C4-2B (cell line): ENCODE measurements around the gene UVRAG.

Source experiments
- H3K27ac ChIP-seq: fragments of 450-650 bp; 2 replicates; pipeline ENCODE4 v1.5.1; 2017
- ZFX ChIP-seq: fragments of 450-650 bp; IDR thresholded peaks from 2 replicates; pipeline ENCODE4 v1.6.1; 2017
- TF ChIP-seq, protein P1 (sequence below): fragments of 450-650 bp; conservative IDR thresholded peaks from 2 replicates; pipeline ENCODE4 v1.5.1; 2017; ENCODE audit warnings: mild to moderate bottlenecking

UVRAG gene

GRCh38 chr11:75779960-75780359 lies 35.0 kb upstream of the UVRAG start:
- H3K27ac ChIP-seq: no peak overlapping the region
- TF ChIP-seq, protein P1, sequence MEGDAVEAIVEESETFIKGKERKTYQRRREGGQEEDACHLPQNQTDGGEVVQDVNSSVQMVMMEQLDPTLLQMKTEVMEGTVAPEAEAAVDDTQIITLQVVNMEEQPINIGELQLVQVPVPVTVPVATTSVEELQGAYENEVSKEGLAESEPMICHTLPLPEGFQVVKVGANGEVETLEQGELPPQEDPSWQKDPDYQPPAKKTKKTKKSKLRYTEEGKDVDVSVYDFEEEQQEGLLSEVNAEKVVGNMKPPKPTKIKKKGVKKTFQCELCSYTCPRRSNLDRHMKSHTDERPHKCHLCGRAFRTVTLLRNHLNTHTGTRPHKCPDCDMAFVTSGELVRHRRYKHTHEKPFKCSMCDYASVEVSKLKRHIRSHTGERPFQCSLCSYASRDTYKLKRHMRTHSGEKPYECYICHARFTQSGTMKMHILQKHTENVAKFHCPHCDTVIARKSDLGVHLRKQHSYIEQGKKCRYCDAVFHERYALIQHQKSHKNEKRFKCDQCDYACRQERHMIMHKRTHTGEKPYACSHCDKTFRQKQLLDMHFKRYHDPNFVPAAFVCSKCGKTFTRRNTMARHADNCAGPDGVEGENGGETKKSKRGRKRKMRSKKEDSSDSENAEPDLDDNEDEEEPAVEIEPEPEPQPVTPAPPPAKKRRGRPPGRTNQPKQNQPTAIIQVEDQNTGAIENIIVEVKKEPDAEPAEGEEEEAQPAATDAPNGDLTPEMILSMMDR: no peak
- TF ChIP-seq ZFX: no peak

GRCh38 chr11:75780888-75781287 lies 34.1 kb upstream of the UVRAG start:
- no peak overlapping the region for H3K27ac ChIP-seq
- TF ChIP-seq, protein P1: no peak
- no peak for TF ChIP-seq ZFX

DNA sequence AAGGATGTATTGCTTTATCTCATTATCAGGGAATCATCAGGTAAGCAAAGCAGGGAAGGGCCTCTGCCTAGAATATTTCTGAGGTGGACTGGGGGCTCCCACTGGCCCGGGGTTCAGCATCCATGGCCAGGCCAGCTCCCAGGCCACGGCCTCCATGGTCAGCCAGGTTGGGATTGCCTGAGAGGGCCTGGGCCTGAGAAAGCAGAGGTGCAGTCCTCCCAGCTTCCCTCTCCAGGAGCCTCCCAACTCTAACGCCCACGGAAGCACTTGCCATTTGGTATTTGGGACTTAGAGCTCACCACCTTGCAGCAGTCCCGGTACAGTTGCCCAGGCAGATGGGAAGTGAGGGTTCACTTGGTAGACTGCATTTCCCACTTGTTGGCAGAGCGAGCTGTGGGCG lies 33.7 kb upstream of the UVRAG start:
- no peak overlapping the region for H3K27ac ChIP-seq
- TF ChIP-seq, protein P1: no peak
- no peak for TF ChIP-seq ZFX

DNA sequence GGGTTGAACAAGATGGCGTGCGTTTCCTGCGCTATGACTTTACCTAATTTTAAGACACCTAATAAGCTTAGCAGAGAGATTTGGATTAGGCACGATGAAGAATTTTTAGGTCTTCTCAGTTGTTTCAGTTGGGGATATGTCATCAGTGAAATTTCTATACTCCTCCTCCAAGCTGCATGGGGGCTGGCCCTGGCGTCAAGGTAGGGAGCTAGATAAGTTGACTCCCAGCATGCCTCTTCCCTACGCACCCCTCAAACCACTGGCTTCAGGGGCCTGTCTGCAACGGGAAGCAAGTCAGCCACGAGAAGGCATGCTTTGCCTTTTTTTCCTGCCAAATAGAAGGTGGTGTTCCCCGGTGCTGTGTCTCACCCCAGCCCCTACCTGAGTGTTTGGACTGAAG lies 33.2 kb upstream of the UVRAG start:
- TF ChIP-seq, protein P1: no peak
- TF ChIP-seq ZFX: no peak

GRCh38 chr11:75782540-75783263 lies 32.3 kb upstream of the UVRAG start:
- no peak overlapping the region for H3K27ac ChIP-seq
- no peak for TF ChIP-seq ZFX
- TF ChIP-seq, protein P1: no peak

More for the DNA sequence above, 33.2 kb upstream of the UVRAG start:
- no peak overlapping the region for H3K27ac ChIP-seq

- TF ChIP-seq ZFX: no peak
- TF ChIP-seq, protein P1: no peak
- H3K27ac ChIP-seq: no peak overlapping the region
Observed at GRCh38 chr11:75783416-75784084, 31.5 kb upstream of the UVRAG start.

- no peak for TF ChIP-seq ZFX
- TF ChIP-seq, protein P1: no peak
- H3K27ac ChIP-seq: no peak overlapping the region
Observed at GRCh38 chr11:75784085-75784478, 30.9 kb upstream of the UVRAG start.
